Measurements from ENCODE around the gene ARHGAP15. TPM values are rescaled to one million over a fixed set of nuclear protein-coding genes. Genes with fewer than 3 reads are reported as not detected.

The ARHGAP15 gene
- total RNA-seq, 1 donor from 2014 or later: not detected

GRCh38 chr2:143344780-143345179, 215.6 kb downstream of the ARHGAP15 start:
- no peak for DNase-seq (ENCODE audit: low read depth)
- H3K36me3 ChIP-seq (ENCODE audit: control insufficient read depth, insufficient read depth, low read length): no peaks in the 10 kb centered on the region
- TF ChIP-seq CTCF (IDR thresholded peaks at IDR 0.05; ENCODE audit: insufficient read depth, low read length, poor library complexity, severe bottlenecking): no peak

DNA sequence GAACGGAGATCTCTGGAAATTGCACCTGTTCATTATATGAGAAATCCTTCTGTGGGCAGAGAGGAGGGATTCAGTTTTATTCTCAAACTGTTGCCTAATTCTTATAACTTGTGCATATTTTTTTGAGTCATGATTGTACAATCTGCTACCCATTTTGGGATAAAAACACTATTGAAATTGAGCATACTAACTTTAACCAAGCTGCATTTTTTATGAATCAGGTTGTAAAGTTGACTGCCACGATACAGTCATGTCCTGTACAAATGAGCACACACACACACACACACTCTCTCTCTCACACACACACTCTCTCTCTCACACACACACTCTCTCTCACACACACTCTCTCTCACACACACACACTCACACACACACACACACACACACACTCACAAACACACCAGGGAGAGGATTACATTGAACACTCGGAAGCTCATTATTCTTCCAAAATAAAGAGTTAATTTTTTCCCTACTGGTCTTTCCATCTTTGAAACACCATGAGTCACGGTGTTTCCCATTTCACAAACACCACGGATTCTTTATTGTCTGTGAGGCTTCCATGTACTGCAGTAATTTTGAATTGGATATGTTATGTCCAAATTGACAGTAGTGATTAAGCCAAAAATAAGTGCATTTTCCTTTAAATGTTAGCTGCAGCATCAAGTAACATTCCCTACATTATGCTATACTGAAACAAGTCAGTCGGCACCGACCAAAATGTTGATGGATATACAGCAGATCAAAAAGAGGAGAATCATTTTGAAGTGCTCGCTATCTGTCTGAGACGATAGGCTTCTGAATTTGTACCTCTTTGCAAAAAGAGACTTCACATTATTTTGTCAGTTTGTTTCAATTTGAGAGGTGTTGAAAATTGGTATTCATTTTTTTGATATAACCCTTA, 216.9 kb downstream of the ARHGAP15 start:
- DNase-seq (ENCODE audit: low read depth): no peak
- H3K36me3 ChIP-seq (ENCODE audit: control insufficient read depth, insufficient read depth, low read length): no peaks in the 10 kb centered on the region
- TF ChIP-seq CTCF (IDR thresholded peaks at IDR 0.05; ENCODE audit: insufficient read depth, low read length, poor library complexity, severe bottlenecking): no peak
- no peaks in the 10 kb centered on the region for H3K27me3 ChIP-seq (ENCODE audit: control insufficient read depth, insufficient read depth, low read length)
- no peak overlapping the region for H3K4me3 ChIP-seq (ENCODE audit: low read depth, low read length)

More at GRCh38 chr2:143344780-143345179, 215.6 kb downstream of the ARHGAP15 start:
- Histone ChIP-seq H3K27me3 (ENCODE audit: control insufficient read depth, insufficient read depth, low read length) (no peaks in the 10 kb centered on the region), H3K4me3 (ENCODE audit: low read depth, low read length) (no peak overlapping the region)

DNA sequence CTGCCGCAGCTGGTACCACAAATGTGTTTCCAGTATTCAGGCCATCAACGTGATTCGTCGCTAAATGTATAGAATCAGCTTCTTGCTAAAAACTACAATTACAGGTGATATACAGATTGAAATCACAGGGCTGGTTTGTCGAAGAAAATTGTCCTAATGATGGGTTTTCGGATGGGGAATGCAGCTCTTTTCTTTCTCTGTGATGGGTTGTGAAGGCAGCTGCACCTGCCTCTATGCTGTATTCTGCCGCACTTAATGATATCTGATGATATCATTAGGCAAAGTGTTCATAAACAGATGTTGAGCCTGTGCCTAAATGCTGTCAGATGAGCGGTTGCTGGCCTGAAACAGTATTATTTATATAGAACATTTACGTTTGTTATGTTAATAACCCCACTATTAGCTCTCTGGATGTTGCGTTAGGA, 218.1 kb downstream of the ARHGAP15 start:
- Histone ChIP-seq H3K27me3 (ENCODE audit: control insufficient read depth, insufficient read depth, low read length) (no peaks in the 10 kb centered on the region), H3K36me3 (ENCODE audit: control insufficient read depth, insufficient read depth, low read length) (no peaks in the 10 kb centered on the region), H3K4me3 (ENCODE audit: low read depth, low read length) (no peak overlapping the region)
- no peak for DNase-seq (ENCODE audit: low read depth)
- TF ChIP-seq CTCF (IDR thresholded peaks at IDR 0.05; ENCODE audit: insufficient read depth, low read length, poor library complexity, severe bottlenecking): no peak

DNA sequence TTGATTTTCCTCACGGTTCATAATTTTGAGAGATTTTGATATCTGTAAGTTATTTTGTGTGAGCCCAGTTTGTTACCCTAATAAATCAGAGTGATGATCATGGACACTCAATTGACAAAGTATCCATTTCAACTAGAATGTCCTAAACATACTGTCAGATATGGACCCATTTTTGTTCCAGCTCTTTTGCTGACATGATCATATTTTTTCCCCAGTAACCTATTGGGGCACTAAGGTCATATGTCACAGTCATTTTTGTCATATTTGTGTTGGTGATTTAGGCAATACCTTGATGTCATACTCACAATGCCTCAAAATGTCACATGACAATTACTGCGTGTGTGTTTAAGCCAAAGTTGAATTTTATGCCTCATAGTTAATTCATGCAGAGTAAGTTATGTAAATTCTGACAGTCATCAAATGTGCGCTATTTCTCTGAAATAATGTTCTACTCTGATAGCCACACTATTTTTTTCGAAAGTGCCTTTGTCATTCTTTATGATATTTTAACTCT, 218.7 kb downstream of the ARHGAP15 start:
- no peak for DNase-seq (ENCODE audit: low read depth)
- Histone ChIP-seq H3K36me3 (ENCODE audit: control insufficient read depth, insufficient read depth, low read length) (no peaks in the 10 kb centered on the region), H3K27me3 (ENCODE audit: control insufficient read depth, insufficient read depth, low read length) (no peaks in the 10 kb centered on the region), H3K4me3 (ENCODE audit: low read depth, low read length) (no peak overlapping the region)
- no peak for TF ChIP-seq CTCF (IDR thresholded peaks at IDR 0.05; ENCODE audit: insufficient read depth, low read length, poor library complexity, severe bottlenecking)

DNA sequence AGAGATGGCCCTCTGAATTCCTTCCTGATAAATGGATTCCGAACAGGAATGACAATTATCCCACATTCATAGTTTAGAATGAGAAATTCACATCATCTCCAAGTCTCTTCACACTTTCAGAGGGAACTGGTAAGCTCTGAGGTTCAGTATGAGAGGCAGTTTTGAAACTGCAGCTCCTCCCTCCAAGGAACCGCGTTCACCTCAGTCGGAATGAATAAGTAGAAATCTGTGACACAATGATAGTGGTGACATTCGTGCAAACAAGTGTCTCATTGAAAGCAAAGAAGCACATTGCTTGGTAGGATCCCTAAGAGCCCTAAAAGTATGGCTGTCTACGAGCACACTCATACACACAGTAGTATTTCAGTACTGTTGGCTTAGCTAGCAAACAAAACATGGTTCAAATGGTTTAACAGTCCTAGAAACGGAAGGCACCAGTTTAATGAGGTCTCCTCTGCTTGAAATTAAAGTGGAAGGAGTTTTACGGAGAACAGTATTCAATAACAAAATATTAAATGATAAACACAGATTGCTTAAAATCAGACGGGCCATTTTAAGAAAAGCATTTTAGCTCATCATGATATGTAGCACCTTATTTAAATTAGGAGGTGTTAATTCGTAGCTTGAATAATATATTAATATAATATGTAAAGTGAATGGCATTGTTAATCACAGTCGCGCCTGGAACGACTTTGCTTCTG, 225.0 kb downstream of the ARHGAP15 start:
- Histone ChIP-seq H3K4me3 (ENCODE audit: low read depth, low read length) (no peak overlapping the region), H3K27me3 (ENCODE audit: control insufficient read depth, insufficient read depth, low read length) (no peaks in the 10 kb centered on the region), H3K36me3 (ENCODE audit: control insufficient read depth, insufficient read depth, low read length) (no peaks in the 10 kb centered on the region)
- no peak for DNase-seq (ENCODE audit: low read depth)
- no peak for TF ChIP-seq CTCF (IDR thresholded peaks at IDR 0.05; ENCODE audit: insufficient read depth, low read length, poor library complexity, severe bottlenecking)

Measured in kidney epithelial cell (primary cell).